HG03460 (cell line): Measurements from ENCODE around the gene NRP1.

Source experiments
- ATAC-seq: cut with Tn5 transposase; IDR thresholded peaks from one replicate; pipeline ENCODE4 v1.9.1; 2021; ENCODE audit not compliant: unreplicated experiment

NRP1 gene

GRCh38 chr10:33293531-33294170 is 40.8 kb downstream of the NRP1 start:
- no peak for ATAC-seq

GRCh38 chr10:33293076-33293475 is 41.4 kb downstream of the NRP1 start:
- no peak for ATAC-seq

- ATAC-seq: no peak
Observed at GRCh38 chr10:33291053-33291592, 43.3 kb downstream of the NRP1 start.

- ATAC-seq: no peak
Observed at GRCh38 chr10:33290321-33291052, 44.0 kb downstream of the NRP1 start.

- no peak for ATAC-seq
Observed at GRCh38 chr10:33289776-33290175, 44.7 kb downstream of the NRP1 start.

GRCh38 chr10:33288127-33288526 is 46.3 kb downstream of the NRP1 start:
- ATAC-seq: no peak

- no peak for ATAC-seq
Observed at GRCh38 chr10:33287112-33287511, 47.4 kb downstream of the NRP1 start.

GRCh38 chr10:33286157-33286934 is 48.1 kb downstream of the NRP1 start:
- ATAC-seq: no peak

GRCh38 chr10:33284945-33285344 is 49.5 kb downstream of the NRP1 start:
- no peak for ATAC-seq

GRCh38 chr10:33279811-33280602 is 54.5 kb downstream of the NRP1 start:
- ATAC-seq: no peak

GRCh38 chr10:33279276-33279675 is 55.2 kb downstream of the NRP1 start:
- no peak for ATAC-seq

GRCh38 chr10:33278198-33278597 is 56.3 kb downstream of the NRP1 start:
- ATAC-seq: no peak

GRCh38 chr10:33277135-33277536 is 57.3 kb downstream of the NRP1 start:
- no peak for ATAC-seq

- ATAC-seq: no peak
Observed at GRCh38 chr10:33276282-33276923, 58.1 kb downstream of the NRP1 start.

GRCh38 chr10:33274096-33274785 is 60.2 kb downstream of the NRP1 start:
- ATAC-seq: no peak

- no peak for ATAC-seq
Observed at GRCh38 chr10:33273295-33274002, 61.0 kb downstream of the NRP1 start.

GRCh38 chr10:33272635-33273034 is 61.8 kb downstream of the NRP1 start:
- no peak for ATAC-seq

GRCh38 chr10:33271969-33272583 is 62.4 kb downstream of the NRP1 start:
- ATAC-seq: no peak

- ATAC-seq: no peak
Observed at GRCh38 chr10:33270971-33271370, 63.5 kb downstream of the NRP1 start.
